ENCODE measurements around the gene ZSCAN5B. TPM values are rescaled to one million over a fixed set of nuclear protein-coding genes. Genes with fewer than 3 reads are reported as not detected.
A peak's percentile ranks its signal among the peaks of the same experiment; 100 is the strongest.
"Not testable (repeated sequence)": the region's sequence is repeated elsewhere in the genome, so short reads cannot be mapped to it uniquely, and the experiment has no call there.

Gene ZSCAN5B
- total RNA-seq, 1 donor from 2014 or later: not detected

DNA sequence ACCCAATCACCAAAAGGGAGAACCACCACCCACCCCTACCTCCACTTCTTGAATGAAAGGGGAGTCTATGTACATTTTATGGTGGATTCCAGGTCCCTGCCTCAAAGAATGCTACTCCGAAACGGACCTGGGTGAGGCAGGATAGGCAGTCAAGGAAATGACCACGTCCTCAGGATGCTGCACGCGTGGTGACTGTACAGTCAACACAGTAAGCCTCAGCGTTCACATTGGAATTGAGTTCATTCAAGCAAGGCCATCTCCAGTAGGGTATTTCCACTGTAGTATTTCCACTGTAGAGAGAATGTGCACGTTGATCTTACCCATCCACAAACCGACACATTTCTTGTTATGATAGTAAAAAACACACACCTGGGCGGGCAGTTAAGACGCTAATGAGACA, 21.4 kb upstream of the ZSCAN5B start:
- Histone ChIP-seq H3K4me3 (no peak overlapping the region), H3K27ac (replicated peaks) (no peak overlapping the region), H3K36me3 (peaks cover 11% of the 10 kb centered on the region), H3K4me1 (peaks cover 9% of the 10 kb centered on the region), H3K27me3 (ENCODE audit: low read depth) (peaks cover 49% of the 10 kb centered on the region), H3K9me3 (replicated peaks) (no peaks in the 10 kb centered on the region)
- no peak for DNase-seq
- intact Hi-C loops (cut with micrococcal nuclease): no loop called here
- TF ChIP-seq, protein P1, sequence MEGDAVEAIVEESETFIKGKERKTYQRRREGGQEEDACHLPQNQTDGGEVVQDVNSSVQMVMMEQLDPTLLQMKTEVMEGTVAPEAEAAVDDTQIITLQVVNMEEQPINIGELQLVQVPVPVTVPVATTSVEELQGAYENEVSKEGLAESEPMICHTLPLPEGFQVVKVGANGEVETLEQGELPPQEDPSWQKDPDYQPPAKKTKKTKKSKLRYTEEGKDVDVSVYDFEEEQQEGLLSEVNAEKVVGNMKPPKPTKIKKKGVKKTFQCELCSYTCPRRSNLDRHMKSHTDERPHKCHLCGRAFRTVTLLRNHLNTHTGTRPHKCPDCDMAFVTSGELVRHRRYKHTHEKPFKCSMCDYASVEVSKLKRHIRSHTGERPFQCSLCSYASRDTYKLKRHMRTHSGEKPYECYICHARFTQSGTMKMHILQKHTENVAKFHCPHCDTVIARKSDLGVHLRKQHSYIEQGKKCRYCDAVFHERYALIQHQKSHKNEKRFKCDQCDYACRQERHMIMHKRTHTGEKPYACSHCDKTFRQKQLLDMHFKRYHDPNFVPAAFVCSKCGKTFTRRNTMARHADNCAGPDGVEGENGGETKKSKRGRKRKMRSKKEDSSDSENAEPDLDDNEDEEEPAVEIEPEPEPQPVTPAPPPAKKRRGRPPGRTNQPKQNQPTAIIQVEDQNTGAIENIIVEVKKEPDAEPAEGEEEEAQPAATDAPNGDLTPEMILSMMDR (IDR thresholded peaks at IDR 0.05; ENCODE audit: borderline replicate concordance): no peak

DNA sequence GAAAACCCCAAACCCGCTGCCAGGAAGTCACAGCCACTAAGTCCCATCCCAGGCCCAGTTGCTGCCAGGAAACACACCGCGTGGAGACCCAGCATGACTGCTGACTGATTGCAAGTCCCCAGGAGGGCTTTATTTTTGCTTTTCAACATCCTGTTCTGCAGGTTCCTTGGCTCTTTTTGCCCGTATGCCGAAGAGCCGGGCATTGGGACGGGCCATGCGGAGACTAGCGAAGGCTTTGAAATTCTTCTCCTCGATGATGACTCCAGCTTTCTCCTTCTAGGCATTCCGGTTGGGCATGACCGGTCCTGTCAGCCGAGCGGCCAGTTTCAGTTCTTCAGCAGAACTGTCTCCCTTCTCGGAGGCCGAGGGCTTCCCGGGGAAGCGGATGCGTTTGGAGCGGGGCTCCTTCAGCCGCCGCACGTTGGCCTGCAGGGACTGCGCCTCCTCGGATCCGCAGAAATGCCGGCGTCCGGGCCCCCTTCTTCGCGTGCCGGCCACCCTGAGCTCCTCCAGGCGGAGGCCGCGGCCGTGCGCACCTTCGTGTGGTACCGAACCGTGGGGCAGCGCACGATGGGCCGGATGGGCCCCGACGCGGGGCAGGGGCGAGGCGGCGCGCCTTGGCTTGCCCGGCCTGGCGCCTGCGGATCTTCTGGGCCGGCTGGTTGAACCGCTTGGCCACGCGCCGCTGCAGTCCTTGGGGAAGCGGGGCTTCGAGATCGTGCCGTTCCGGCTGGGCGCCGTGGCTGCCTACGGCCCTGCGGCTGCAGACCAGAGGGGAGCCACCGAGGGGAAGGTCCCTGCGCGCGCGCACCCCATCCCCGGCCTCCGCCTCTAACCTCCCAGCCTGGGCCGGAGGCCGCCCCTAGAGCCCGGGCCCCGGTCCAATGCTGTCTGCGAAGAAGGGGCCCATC, 19.7 kb upstream of the ZSCAN5B start:
- peak; percentile 15 for DNase-seq
- intact Hi-C loops (cut with micrococcal nuclease): no loop called here
- no peak overlapping the region for H3K27ac ChIP-seq (replicated peaks)
- TF ChIP-seq, protein P1 (IDR thresholded peaks at IDR 0.05; ENCODE audit: borderline replicate concordance): no peak
- peaks cover 54% of the 10 kb centered on the region for H3K27me3 ChIP-seq (ENCODE audit: low read depth)
- H3K4me3 ChIP-seq: peak overlapping the region; percentile 62
- no peaks in the 10 kb centered on the region for H3K9me3 ChIP-seq (replicated peaks)
- peaks cover 7% of the 10 kb centered on the region for H3K36me3 ChIP-seq
- peaks cover 9% of the 10 kb centered on the region for H3K4me1 ChIP-seq

DNA sequence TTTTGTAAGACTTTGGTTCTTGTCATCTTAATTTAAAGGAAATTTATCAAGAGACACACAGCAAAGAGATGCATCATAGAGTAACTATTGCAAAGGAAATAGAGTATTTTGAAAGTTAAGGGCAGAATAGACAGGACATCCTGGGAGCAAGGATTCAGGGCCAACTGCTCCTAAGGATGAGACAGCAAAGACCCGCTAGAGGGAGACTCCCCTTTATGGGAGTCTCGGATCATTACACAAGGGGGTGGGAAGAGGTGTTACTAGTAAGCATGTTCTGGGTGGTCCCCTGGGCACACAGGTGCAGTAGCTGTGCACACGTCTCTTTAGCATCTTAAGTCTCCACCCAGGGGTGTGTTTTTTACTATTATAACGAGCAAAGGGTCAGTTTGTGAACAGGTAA, 14.1 kb upstream of the ZSCAN5B start:
- intact Hi-C loops (cut with micrococcal nuclease): no loop called here
- no peak overlapping the region for H3K27ac ChIP-seq (replicated peaks)
- no peak overlapping the region for H3K4me3 ChIP-seq
- H3K9me3 ChIP-seq (replicated peaks): no peaks in the 10 kb centered on the region
- H3K36me3 ChIP-seq: no peaks in the 10 kb centered on the region
- H3K27me3 ChIP-seq (ENCODE audit: low read depth): peaks cover 39% of the 10 kb centered on the region
- TF ChIP-seq, protein P1 (IDR thresholded peaks at IDR 0.05; ENCODE audit: borderline replicate concordance): no peak
- no peak for DNase-seq
- H3K4me1 ChIP-seq: no peaks in the 10 kb centered on the region

DNA sequence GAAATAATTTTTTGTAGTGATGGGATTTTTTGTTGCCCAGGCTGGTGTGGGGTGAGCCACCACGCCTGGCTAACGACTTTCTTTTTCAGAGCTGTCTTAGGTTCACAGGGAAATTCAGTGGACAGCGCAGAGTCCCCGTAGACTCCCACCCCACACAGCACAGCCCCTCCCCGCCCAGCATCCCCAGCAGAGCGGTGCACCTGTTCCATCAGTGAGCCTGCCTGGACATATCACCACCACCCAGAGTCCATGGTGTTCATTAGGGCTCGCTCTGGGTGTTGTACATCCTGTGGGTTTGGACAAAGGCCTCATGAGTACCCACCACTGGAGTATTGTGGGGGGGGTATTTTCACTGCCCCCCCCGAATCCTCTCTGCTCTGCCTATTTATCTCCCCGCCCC, 12.5 kb upstream of the ZSCAN5B start:
- H3K27me3 ChIP-seq (ENCODE audit: low read depth): peaks cover 29% of the 10 kb centered on the region
- H3K27ac ChIP-seq (replicated peaks); DNase-seq; H3K4me3 ChIP-seq; intact Hi-C loops (cut with micrococcal nuclease); H3K36me3 ChIP-seq; H3K9me3 ChIP-seq (replicated peaks); H3K4me1 ChIP-seq: not testable (repeated sequence)

DNA sequence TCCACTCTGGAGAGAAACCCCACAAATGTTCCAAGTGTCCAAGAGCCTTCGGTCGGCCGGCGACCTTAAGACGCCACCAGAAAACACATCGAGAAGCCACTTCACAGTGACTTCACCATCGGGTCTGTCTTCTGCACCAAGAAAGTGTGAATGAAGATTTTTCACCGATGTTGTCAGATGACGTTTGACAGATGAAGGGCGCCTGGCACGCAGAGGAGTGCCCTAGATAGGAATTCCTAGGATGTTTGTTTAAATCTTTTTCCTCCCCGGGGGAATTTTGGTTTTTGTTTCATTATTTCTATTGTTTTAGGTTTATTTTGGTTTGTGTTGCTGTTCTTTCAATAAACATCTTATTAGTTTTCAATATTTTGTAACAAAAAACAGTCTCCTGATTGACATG, 11.5 kb upstream of the ZSCAN5B start:
- TF ChIP-seq, protein P1 (IDR thresholded peaks at IDR 0.05; ENCODE audit: borderline replicate concordance): no peak
- no peak overlapping the region for H3K4me3 ChIP-seq
- no peaks in the 10 kb centered on the region for H3K9me3 ChIP-seq (replicated peaks)
- H3K27me3 ChIP-seq (ENCODE audit: low read depth): peaks cover 19% of the 10 kb centered on the region
- no peaks in the 10 kb centered on the region for H3K4me1 ChIP-seq
- intact Hi-C loops (cut with micrococcal nuclease): no loop called here
- no peaks in the 10 kb centered on the region for H3K36me3 ChIP-seq
- DNase-seq: no peak
- no peak overlapping the region for H3K27ac ChIP-seq (replicated peaks)

DNA sequence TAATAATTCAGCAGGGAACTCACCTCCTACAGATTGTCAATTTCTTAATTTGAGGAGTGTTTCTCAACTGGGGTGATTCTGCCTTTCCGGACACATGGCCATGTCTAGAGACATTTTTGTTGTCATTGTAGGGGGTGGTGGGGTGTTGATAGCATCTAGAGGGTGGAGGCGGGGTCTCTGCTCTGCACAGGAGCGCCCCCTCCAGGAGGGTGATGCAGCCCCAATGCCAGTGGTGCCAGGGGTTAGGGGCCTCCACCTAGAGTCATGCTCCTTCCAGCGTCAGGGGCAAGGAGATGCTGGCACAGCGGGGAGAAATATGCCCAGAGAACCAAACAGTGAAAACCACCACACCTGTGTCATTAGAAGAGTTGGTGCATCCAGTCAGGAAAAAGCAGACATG, 10.0 kb upstream of the ZSCAN5B start:
- H3K4me1 ChIP-seq; intact Hi-C loops (cut with micrococcal nuclease); H3K27ac ChIP-seq (replicated peaks); DNase-seq; H3K36me3 ChIP-seq; H3K4me3 ChIP-seq; H3K9me3 ChIP-seq (replicated peaks): not testable (repeated sequence)
- peaks cover 19% of the 10 kb centered on the region for H3K27me3 ChIP-seq (ENCODE audit: low read depth)

Data from left ventricle myocardium inferior (tissue), 1 donor.